Esophagus muscularis mucosa (tissue), 4 donors: ENCODE data around the gene TRERF1. TPM values are rescaled to one million over a fixed set of nuclear protein-coding genes. Genes with fewer than 3 reads are reported as not detected.
"Not testable (repeated sequence)": the region's sequence is repeated elsewhere in the genome, so short reads cannot be mapped to it uniquely, and the experiment has no call there.

Experiments used
- DNase-seq: peaks from one replicate; pipeline ENCODE4 v3.0.0-alpha.2; 2017; ENCODE audit errors: extremely low spot score
- H3K27ac ChIP-seq, 4 donors: fragments of 200-600 bp; sonication (generic); replicated peaks in 1 of 4; 1 replicate in 3 of 4; 2 replicates in 1 of 4; pipeline ENCODE4 v1.5.1; 2016 to 2019; ENCODE audit warnings: mild to moderate bottlenecking in 1 of 4
- H3K27me3 ChIP-seq, 4 donors: fragments of 200-600 bp; sonication (generic); one replicate each; pipeline versions ENCODE4 v1.5.1 to v1.6.0; 2016 to 2019
- H3K36me3 ChIP-seq, 4 donors: fragments of 200-600 bp; sonication (generic); one replicate each; pipeline ENCODE4 v1.5.1; 2016 to 2019
- H3K4me1 ChIP-seq, 4 donors: fragments of 200-600 bp; sonication (generic); one replicate each; pipeline ENCODE4 v1.5.1; 2016 to 2019
- H3K4me3 ChIP-seq, 4 donors: fragments of 200-600 bp; sonication (generic); 1 replicate in 2 of 4; 2 replicates in 2 of 4; pipeline ENCODE4 v1.5.1; 2016 to 2019; ENCODE audit warnings: mild to moderate bottlenecking in 4 of 4, moderate library complexity in 1 of 4
- H3K9me3 ChIP-seq, 4 donors: fragments of 200-600 bp; sonication (generic); 1 replicate in 3 of 4; 2 replicates in 1 of 4; pipeline ENCODE4 v1.5.1; 2016 to 2019
- CTCF ChIP-seq, 3 experiments: fragments of 200-600 bp in 2 of 3; fragments of 450-650 bp in 1 of 3; sonication (generic) in 2 of 3; IDR thresholded peaks; one replicate each; pipeline ENCODE4 v1.5.1; 2017 to 2019; ENCODE audit warnings: antibody characterized with exemption in 3 of 3, mild to moderate bottlenecking in 2 of 3, moderate library complexity in 1 of 3
- EP300 ChIP-seq: sonication (generic); formaldehyde crosslinking; IDR thresholded peaks from one replicate; pipeline ENCODE4 v1.6.1; 2017; ENCODE audit warnings: antibody characterized with exemption
- POLR2A ChIP-seq: fragments of 450-650 bp; IDR thresholded peaks from one replicate; pipeline ENCODE4 v1.6.1; 2017; ENCODE audit warnings: antibody characterized with exemption, moderate library complexity, mild to moderate bottlenecking, low read depth
- POLR2AphosphoS5 ChIP-seq, 2 donors: sonication (generic); formaldehyde crosslinking; IDR thresholded peaks; one replicate each; pipeline ENCODE4 v1.6.1; 2017; ENCODE audit warnings: antibody characterized with exemption in 2 of 2
- WGBS: methylation state at CpG from one replicate; pipeline ENCODE4 v1.1.5; 2018; 5-methylcytosine and 5-hydroxymethylcytosine counted together
- intact Hi-C: fragments of 100-400 bp; cut with DNase I; formaldehyde crosslinking; loops from one replicate; pipeline ENCODE4 v1.15.1; 2023
- total RNA-seq, 4 donors: library from RNA; depleted of rRNA; stranded (reverse); fragments of >200 nt; gene quantifications; one replicate each; pipeline versions ENCODE4 v1.1.0 to v1.2.1, GENCODE V29; 2016

TRERF1 gene
- total RNA-seq, 4 donors from 2014 or later = 4.6 to 8.6 (median 6.4) TPM

DNA sequence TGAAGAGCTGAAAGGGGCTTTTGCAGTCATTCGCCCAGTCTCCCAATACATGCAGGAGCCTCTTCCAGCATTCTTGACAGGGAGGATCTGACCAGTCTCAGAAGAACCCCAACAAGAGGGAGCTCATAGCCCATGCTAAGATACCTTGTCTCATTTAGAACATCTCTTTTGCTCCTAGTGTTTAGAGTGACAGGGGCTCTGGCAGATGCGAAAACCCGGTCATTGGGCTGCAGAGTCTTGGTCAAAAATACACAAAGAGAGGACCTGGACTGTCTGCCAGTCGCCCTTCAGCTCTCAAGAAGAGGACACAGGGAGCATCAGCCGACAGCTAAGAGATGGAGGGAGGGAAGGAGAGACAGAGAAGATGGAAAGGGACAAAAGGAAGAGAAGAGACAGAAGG, 257.7 kb downstream of the TRERF1 start:
- no peak for TF ChIP-seq EP300
- no peak for TF ChIP-seq POLR2A
- TF ChIP-seq POLR2AphosphoS5 (IDR thresholded peaks at IDR 0.05) = no peak
- TF ChIP-seq CTCF (IDR thresholded peaks at IDR 0.05) = no peak
- no peaks in the 10 kb centered on the region for H3K36me3 ChIP-seq
- intact Hi-C loops = no loop called here
- no peaks in the 10 kb centered on the region for H3K9me3 ChIP-seq
- no peak overlapping the region for H3K4me3 ChIP-seq
- no peak overlapping the region for H3K27ac ChIP-seq
- DNase-seq = no peak
- peaks cover 0 to 1% (median 0%) of the 10 kb centered on the region in 4 donors for H3K4me1 ChIP-seq
- whole genome bisulfite sequencing = 97% methylated on average over 5 of the region's 5 CpGs
- no peaks in the 10 kb centered on the region for H3K27me3 ChIP-seq

DNA sequence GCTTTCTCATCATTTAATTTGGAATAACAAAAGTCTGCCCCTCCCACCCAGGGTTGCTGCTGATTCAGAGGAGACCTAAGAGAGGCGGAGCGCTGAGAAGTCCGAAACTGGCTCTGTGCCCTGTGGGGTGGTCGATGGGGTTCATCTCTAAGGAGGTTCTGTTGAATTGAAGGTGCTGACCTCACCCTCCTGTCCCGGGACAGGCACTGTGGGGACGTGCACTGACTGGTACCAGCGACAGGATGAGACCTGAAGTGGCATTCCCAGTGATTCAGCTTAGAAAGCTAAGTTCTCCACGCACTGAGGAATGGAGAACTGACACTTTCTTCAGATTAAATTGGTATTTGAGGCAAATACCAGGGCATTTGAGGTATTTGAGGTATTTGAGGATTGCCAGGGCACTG, 258.2 kb downstream of the TRERF1 start:
- H3K36me3 ChIP-seq = no peaks in the 10 kb centered on the region
- no peak overlapping the region for H3K4me3 ChIP-seq
- no peak for TF ChIP-seq CTCF (IDR thresholded peaks at IDR 0.05)
- no peak for TF ChIP-seq POLR2AphosphoS5 (IDR thresholded peaks at IDR 0.05)
- TF ChIP-seq POLR2A = no peak
- no peak for TF ChIP-seq EP300

GRCh38 chr6:42192385-42192784, 259.3 kb downstream of the TRERF1 start:
- H3K4me3 ChIP-seq, H3K36me3 ChIP-seq, H3K4me1 ChIP-seq, DNase-seq, H3K9me3 ChIP-seq, intact Hi-C loops, H3K27ac ChIP-seq, H3K27me3 ChIP-seq: not testable (repeated sequence)
- WGBS = 98% methylated on average over 5 of the region's 5 CpGs

More for the DNA sequence above, 258.2 kb downstream of the TRERF1 start:
- no peak for DNase-seq
- Histone ChIP-seq H3K4me1 (no peaks in the 10 kb centered on the region), H3K27ac (no peak overlapping the region), H3K27me3 (no peaks in the 10 kb centered on the region), H3K9me3 (no peaks in the 10 kb centered on the region)
- intact Hi-C loops = no loop called here
- WGBS = 76% methylated on average over 8 of the region's 8 CpGs

- Histone ChIP-seq H3K27me3 (no peaks in the 10 kb centered on the region), H3K9me3 (no peaks in the 10 kb centered on the region), H3K36me3 (no peaks in the 10 kb centered on the region), H3K27ac (no peak overlapping the region), H3K4me3 (no peak overlapping the region), H3K4me1 (no peaks in the 10 kb centered on the region)
- 71% methylated on average over 5 of the region's 5 CpGs for WGBS
- TF ChIP-seq POLR2A = no peak
- TF ChIP-seq CTCF (IDR thresholded peaks at IDR 0.05) = no peak
- TF ChIP-seq EP300 = no peak
- no peak for TF ChIP-seq POLR2AphosphoS5 (IDR thresholded peaks at IDR 0.05)
- no peak for DNase-seq
- intact Hi-C loops = no loop called here
Observed at GRCh38 chr6:42190554-42191183, 261.1 kb downstream of the TRERF1 start.

GRCh38 chr6:42188406-42188805, 263.3 kb downstream of the TRERF1 start:
- no peak overlapping the region for H3K4me3 ChIP-seq
- DNase-seq = no peak
- no peaks in the 10 kb centered on the region for H3K4me1 ChIP-seq
- TF ChIP-seq CTCF (IDR thresholded peaks at IDR 0.05) (no peak), POLR2AphosphoS5 (IDR thresholded peaks at IDR 0.05) (no peak), POLR2A (no peak), EP300 (no peak)
- intact Hi-C loops = no loop called here
- WGBS = 87% methylated on average over 6 of the region's 6 CpGs
- H3K27me3 ChIP-seq = no peaks in the 10 kb centered on the region
- H3K36me3 ChIP-seq = no peaks in the 10 kb centered on the region
- no peak overlapping the region for H3K27ac ChIP-seq
- H3K9me3 ChIP-seq = no peaks in the 10 kb centered on the region
